Measurements from ENCODE around the gene SENP3.

SENP3 gene

DNA sequence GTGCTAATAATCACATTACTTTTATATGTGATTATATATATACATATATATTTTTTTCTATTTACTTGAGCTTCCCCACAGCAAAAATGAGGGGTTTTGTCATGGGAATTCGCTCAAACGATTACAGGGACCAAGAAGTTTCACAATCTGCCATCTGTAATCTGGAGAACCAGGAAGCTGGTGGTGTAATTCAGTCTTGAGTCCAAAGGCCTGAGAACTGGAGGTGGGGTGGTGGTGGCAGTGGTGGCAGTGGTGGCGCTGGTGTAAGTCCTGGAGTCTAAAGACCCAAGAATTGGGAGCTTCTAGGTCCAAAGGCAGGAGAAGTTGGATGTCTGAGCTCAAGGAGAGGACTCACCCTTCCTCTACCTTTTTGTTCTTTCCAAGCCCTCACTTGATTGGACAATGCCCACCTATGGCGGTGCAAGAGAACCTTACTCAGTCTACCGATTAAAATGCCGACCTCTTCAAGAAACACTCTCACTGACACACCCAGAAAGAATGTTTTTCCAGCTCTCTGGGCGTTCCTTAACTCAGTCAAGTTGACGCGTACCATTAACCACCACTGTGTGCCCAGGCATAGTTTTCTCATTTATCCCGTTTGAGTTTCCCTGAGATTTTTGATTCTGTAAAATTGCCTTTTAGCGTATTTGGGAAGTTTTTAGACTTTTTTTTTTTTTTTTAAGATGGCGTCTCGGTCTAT is 45.7 kb upstream of the SENP3 start:
- TF ChIP-seq TAF1 (IDR thresholded peaks at IDR 0.05; ENCODE audit: low read depth): no peak
- no peak for TF ChIP-seq TCF12 (IDR thresholded peaks at IDR 0.05; ENCODE audit: low read depth)
- TF ChIP-seq EGR1 (IDR thresholded peaks at IDR 0.05): no peak
- no peak for TF ChIP-seq EP300 (IDR thresholded peaks at IDR 0.05; ENCODE audit: borderline replicate concordance)
- no peak for TF ChIP-seq CREB1 (IDR thresholded peaks at IDR 0.05; ENCODE audit: low read depth)
- no peak for TF ChIP-seq CEBPB (IDR thresholded peaks at IDR 0.05)
- no peak for TF ChIP-seq TEAD4 (IDR thresholded peaks at IDR 0.05)
- TF ChIP-seq RAD21 (IDR thresholded peaks at IDR 0.05; ENCODE audit: low read depth): no peak
- TF ChIP-seq YY1 (IDR thresholded peaks at IDR 0.05; ENCODE audit: low read depth): no peak
- TF ChIP-seq FOXM1 (IDR thresholded peaks at IDR 0.05; ENCODE audit: borderline replicate concordance, low read depth): no peak
- TF ChIP-seq ZBTB7A (IDR thresholded peaks at IDR 0.05; ENCODE audit: low read depth): no peak
- TF ChIP-seq, protein P1, sequence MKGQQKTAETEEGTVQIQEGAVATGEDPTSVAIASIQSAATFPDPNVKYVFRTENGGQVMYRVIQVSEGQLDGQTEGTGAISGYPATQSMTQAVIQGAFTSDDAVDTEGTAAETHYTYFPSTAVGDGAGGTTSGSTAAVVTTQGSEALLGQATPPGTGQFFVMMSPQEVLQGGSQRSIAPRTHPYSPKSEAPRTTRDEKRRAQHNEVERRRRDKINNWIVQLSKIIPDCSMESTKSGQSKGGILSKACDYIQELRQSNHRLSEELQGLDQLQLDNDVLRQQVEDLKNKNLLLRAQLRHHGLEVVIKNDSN (IDR thresholded peaks at IDR 0.05): no peak
- TF ChIP-seq, protein P2, sequence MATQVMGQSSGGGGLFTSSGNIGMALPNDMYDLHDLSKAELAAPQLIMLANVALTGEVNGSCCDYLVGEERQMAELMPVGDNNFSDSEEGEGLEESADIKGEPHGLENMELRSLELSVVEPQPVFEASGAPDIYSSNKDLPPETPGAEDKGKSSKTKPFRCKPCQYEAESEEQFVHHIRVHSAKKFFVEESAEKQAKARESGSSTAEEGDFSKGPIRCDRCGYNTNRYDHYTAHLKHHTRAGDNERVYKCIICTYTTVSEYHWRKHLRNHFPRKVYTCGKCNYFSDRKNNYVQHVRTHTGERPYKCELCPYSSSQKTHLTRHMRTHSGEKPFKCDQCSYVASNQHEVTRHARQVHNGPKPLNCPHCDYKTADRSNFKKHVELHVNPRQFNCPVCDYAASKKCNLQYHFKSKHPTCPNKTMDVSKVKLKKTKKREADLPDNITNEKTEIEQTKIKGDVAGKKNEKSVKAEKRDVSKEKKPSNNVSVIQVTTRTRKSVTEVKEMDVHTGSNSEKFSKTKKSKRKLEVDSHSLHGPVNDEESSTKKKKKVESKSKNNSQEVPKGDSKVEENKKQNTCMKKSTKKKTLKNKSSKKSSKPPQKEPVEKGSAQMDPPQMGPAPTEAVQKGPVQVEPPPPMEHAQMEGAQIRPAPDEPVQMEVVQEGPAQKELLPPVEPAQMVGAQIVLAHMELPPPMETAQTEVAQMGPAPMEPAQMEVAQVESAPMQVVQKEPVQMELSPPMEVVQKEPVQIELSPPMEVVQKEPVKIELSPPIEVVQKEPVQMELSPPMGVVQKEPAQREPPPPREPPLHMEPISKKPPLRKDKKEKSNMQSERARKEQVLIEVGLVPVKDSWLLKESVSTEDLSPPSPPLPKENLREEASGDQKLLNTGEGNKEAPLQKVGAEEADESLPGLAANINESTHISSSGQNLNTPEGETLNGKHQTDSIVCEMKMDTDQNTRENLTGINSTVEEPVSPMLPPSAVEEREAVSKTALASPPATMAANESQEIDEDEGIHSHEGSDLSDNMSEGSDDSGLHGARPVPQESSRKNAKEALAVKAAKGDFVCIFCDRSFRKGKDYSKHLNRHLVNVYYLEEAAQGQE (IDR thresholded peaks at IDR 0.05; ENCODE audit: low read depth): no peak
- no peak for TF ChIP-seq NFIC (IDR thresholded peaks at IDR 0.05)

DNA sequence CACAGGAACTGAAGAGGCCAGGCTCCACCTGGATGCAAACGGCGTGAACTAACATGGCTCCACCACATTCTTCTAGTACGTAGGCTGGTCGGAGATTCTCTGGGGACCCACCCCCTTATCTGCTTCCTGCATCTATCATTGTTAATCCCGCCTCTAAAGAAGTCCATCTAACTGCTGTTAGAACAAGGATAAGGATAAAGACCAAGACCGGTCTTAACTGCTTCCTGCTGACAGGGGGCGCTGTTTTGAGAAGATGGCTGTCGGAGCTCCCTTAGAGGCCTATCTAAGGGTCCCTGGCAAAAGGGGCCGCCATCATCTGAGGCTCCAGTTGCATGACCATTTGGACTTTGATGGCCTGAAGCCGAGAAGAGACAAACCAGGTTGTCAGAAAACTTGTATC is 38.7 kb upstream of the SENP3 start:
- TF ChIP-seq EGR1 (IDR thresholded peaks at IDR 0.05): no peak
- no peak for TF ChIP-seq CEBPB (IDR thresholded peaks at IDR 0.05)
- TF ChIP-seq YY1 (IDR thresholded peaks at IDR 0.05; ENCODE audit: low read depth): peak; percentile 56; the same call in 1 of the 2 replicates
- TF ChIP-seq ZBTB7A (IDR thresholded peaks at IDR 0.05; ENCODE audit: low read depth): no peak
- peak; percentile 29; the same call in 1 of the 2 replicates for TF ChIP-seq RAD21 (IDR thresholded peaks at IDR 0.05; ENCODE audit: low read depth)
- TF ChIP-seq, protein P3, sequence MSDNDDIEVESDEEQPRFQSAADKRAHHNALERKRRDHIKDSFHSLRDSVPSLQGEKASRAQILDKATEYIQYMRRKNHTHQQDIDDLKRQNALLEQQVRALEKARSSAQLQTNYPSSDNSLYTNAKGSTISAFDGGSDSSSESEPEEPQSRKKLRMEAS (IDR thresholded peaks at IDR 0.05): no peak
- TF ChIP-seq TCF12 (IDR thresholded peaks at IDR 0.05; ENCODE audit: low read depth): no peak
- no peak for TF ChIP-seq TEAD4 (IDR thresholded peaks at IDR 0.05)
- no peak for TF ChIP-seq NFIC (IDR thresholded peaks at IDR 0.05)
- no peak for TF ChIP-seq FOXM1 (IDR thresholded peaks at IDR 0.05; ENCODE audit: borderline replicate concordance, low read depth)
- TF ChIP-seq CREB1 (IDR thresholded peaks at IDR 0.05; ENCODE audit: low read depth): no peak
- TF ChIP-seq, protein P1 (IDR thresholded peaks at IDR 0.05): no peak
- TF ChIP-seq TAF1 (IDR thresholded peaks at IDR 0.05; ENCODE audit: low read depth): no peak
- TF ChIP-seq, protein P2 (IDR thresholded peaks at IDR 0.05; ENCODE audit: low read depth): no peak
- TF ChIP-seq EP300 (IDR thresholded peaks at IDR 0.05; ENCODE audit: borderline replicate concordance): no peak

DNA sequence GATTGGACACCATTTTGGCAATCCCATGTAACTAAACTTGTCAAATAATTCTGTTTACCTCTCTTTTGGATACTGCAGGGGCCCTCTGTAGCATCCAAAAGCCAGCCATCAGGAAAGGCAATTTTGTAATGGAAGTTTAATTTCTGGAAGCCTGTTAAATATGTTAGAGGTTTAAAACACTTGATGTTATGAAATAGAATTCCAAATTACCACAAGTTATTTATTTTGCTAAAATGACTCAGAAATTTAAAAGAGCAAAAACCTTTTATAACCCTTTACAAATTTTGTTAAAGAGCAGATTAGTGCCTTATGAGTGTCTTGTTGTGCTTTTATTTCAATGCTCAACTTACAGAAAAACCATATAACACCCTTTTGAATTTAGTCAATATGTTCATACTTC is 32.9 kb upstream of the SENP3 start:
- no peak for TF ChIP-seq RAD21 (IDR thresholded peaks at IDR 0.05; ENCODE audit: low read depth)
- TF ChIP-seq YY1 (IDR thresholded peaks at IDR 0.05; ENCODE audit: low read depth): no peak
- TF ChIP-seq, protein P1 (IDR thresholded peaks at IDR 0.05): no peak
- TF ChIP-seq TAF1 (IDR thresholded peaks at IDR 0.05; ENCODE audit: low read depth): no peak
- TF ChIP-seq FOXM1 (IDR thresholded peaks at IDR 0.05; ENCODE audit: borderline replicate concordance, low read depth): no peak
- no peak for TF ChIP-seq EP300 (IDR thresholded peaks at IDR 0.05; ENCODE audit: borderline replicate concordance)
- TF ChIP-seq CREB1 (IDR thresholded peaks at IDR 0.05; ENCODE audit: low read depth): no peak
- TF ChIP-seq TCF12 (IDR thresholded peaks at IDR 0.05; ENCODE audit: low read depth): no peak
- TF ChIP-seq, protein P3 (IDR thresholded peaks at IDR 0.05): no peak

DNA sequence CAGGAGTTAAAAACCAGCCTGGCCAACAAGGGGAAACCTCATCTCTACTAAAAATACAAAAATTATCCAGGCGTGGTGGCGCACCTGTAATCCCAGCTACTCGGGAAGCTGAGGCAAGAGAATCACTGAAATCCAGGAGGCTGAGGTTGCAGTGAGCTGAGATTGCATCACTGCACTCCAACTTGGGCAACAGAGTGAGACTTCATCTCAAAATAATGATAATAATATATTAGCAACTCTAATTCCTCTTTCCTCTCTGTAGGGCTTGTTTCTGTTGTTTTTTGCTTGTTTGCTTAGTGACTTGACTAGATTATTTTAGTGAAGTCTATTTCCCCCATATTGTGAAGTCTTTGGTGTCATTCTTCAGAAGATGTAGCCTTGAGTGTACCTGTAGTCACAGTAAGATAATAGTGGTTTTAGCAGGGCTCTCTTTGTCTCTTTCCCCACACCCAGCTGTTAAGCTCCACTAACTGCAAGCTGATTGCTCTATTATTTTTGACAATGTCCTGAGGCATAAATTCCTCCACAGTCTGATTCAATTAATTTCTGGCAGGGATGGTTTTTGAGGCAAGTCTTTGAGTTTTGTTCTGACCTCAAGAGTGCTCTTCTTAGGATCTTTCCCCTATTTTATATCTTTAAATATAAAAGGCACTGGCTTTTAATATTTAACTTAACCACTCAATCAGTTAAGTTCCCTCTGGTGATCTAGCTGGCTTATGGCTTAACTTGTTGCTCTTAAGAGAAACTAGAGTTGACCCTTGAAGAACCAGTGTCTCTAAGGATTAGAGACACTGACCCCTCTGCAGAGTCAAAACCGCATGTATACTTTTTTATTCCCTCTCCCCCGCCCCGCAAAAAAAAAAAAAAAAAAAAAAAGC is 31.5 kb upstream of the SENP3 start:
- TF ChIP-seq TEAD4 (IDR thresholded peaks at IDR 0.05) (no peak), EP300 (IDR thresholded peaks at IDR 0.05; ENCODE audit: borderline replicate concordance) (no peak), TCF12 (IDR thresholded peaks at IDR 0.05; ENCODE audit: low read depth) (no peak), CEBPB (IDR thresholded peaks at IDR 0.05) (no peak), YY1 (IDR thresholded peaks at IDR 0.05; ENCODE audit: low read depth) (no peak), EGR1 (IDR thresholded peaks at IDR 0.05) (no peak), FOXM1 (IDR thresholded peaks at IDR 0.05; ENCODE audit: borderline replicate concordance, low read depth) (no peak), TAF1 (IDR thresholded peaks at IDR 0.05; ENCODE audit: low read depth) (no peak), CREB1 (IDR thresholded peaks at IDR 0.05; ENCODE audit: low read depth) (no peak), RAD21 (IDR thresholded peaks at IDR 0.05; ENCODE audit: low read depth) (no peak), NFIC (IDR thresholded peaks at IDR 0.05) (no peak), ZBTB7A (IDR thresholded peaks at IDR 0.05; ENCODE audit: low read depth) (no peak)
- TF ChIP-seq, protein P2 (IDR thresholded peaks at IDR 0.05; ENCODE audit: low read depth): no peak
- TF ChIP-seq, protein P3 (IDR thresholded peaks at IDR 0.05): no peak

Measured in Ishikawa (cell line).